Measurements from ENCODE around the gene CRMP1. TPM values are rescaled to one million over a fixed set of nuclear protein-coding genes. Genes with fewer than 3 reads are reported as not detected.

Gene CRMP1
- total and polyA plus RNA-seq, 2 of the 4 experiments (the other 2 are of a cell fraction) = 4.1 to 7.4 TPM

DNA sequence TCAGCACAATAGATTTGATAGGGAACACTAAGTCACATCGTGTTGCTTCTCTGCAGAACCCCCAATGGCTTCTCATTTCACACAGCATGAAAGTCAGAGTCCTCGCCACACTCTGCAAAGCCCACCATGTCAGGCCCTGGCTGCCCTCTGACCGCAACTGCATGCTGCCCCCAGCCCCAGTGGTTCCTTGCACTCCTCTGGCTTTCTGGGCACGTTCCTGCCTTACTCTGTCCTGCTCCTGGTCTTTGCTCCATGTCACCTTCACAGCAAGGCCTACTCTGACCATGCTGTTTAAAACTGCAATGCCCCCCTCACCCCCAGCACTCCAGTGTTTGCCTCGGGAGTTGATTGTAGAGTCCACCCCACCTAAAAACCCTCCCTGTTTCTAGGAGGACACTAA is 103.7 kb downstream of the CRMP1 start:
- no peak overlapping the region for H3K4ac ChIP-seq (ENCODE audit: low read depth, low read length)
- no peak overlapping the region for H2BK120ac ChIP-seq (ENCODE audit: low read depth, low read length)
- no peak for ATAC-seq (ENCODE audit: low read depth)
- H3K14ac ChIP-seq (replicated peaks; ENCODE audit: low read depth, low read length) = no peak overlapping the region
- no peak overlapping the region for H2BK15ac ChIP-seq (ENCODE audit: low read depth, low read length)
- H3K36me3 ChIP-seq (ENCODE audit: control insufficient read depth, insufficient read depth, low read length) = peaks cover 39% of the 10 kb centered on the region
- H3K9me1 ChIP-seq (ENCODE audit: insufficient read depth, low read length) = 0 out of 2 replicates have a peak, but pooled peaks cover 1% of the 10 kb centered on the region
- no peak overlapping the region for H4K91ac ChIP-seq (ENCODE audit: insufficient read depth, low read depth, low read length)
- intact Hi-C loops (cut with micrococcal nuclease) = no loop called here
- no peak for DNase-seq
- no peak overlapping the region for H3K4me3 ChIP-seq (ENCODE audit: insufficient read depth, low read depth, low read length)
- dilution Hi-C loops (cut with HindIII; ENCODE audit: low sequenced_read_pairs, unreplicated experiment) = no loop called here
- no TSS peak for BruUV-seq (replicated peaks)
- no peak overlapping the region for H3K9ac ChIP-seq (ENCODE audit: low read depth, low read length)
- no peak overlapping the region for H3K18ac ChIP-seq (ENCODE audit: low read depth, low read length)
- H3K4me1 ChIP-seq (ENCODE audit: control insufficient read depth, insufficient read depth, low read length) = peaks cover 9% of the 10 kb centered on the region
- H4K8ac ChIP-seq (ENCODE audit: low read depth in 2 of 2, low read length in 2 of 2) = no peak overlapping the region
- no peaks in the 10 kb centered on the region for H3K9me3 ChIP-seq (ENCODE audit: control insufficient read depth, insufficient read depth, low read length)
- no peak overlapping the region for H2AK9ac ChIP-seq (replicated peaks; ENCODE audit: low read depth, low read length, poor library complexity)
- TF ChIP-seq MXI1 (IDR thresholded peaks at IDR 0.05; ENCODE audit: borderline replicate concordance, low read depth, low read length) (no peak), RAD21 (IDR thresholded peaks at IDR 0.05; ENCODE audit: low read length) (no peak), CHD1 (IDR thresholded peaks at IDR 0.05; ENCODE audit: low read depth, low read length) (no peak), SMC3 (IDR thresholded peaks at IDR 0.05; ENCODE audit: low read depth, low read length) (no peak), FOS (IDR thresholded peaks at IDR 0.05; ENCODE audit: low read depth, low read length) (no peak), CEBPB (IDR thresholded peaks at IDR 0.05; ENCODE audit: low read depth, low read length) (no peak), RCOR1 (IDR thresholded peaks at IDR 0.05; ENCODE audit: insufficient replicate concordance, low read length) (no peak), MAZ (IDR thresholded peaks at IDR 0.05; ENCODE audit: borderline replicate concordance, low read depth, low read length) (no peak), MAFK (IDR thresholded peaks at IDR 0.05; ENCODE audit: low read depth, low read length) (no peak), BHLHE40 (IDR thresholded peaks at IDR 0.05; ENCODE audit: low read depth, low read length) (no peak)
- TF ChIP-seq, protein P1, sequence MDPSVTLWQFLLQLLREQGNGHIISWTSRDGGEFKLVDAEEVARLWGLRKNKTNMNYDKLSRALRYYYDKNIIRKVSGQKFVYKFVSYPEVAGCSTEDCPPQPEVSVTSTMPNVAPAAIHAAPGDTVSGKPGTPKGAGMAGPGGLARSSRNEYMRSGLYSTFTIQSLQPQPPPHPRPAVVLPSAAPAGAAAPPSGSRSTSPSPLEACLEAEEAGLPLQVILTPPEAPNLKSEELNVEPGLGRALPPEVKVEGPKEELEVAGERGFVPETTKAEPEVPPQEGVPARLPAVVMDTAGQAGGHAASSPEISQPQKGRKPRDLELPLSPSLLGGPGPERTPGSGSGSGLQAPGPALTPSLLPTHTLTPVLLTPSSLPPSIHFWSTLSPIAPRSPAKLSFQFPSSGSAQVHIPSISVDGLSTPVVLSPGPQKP (IDR thresholded peaks at IDR 0.05; ENCODE audit: borderline replicate concordance, low read depth, low read length) = no peak
- TF ChIP-seq, protein P2, sequence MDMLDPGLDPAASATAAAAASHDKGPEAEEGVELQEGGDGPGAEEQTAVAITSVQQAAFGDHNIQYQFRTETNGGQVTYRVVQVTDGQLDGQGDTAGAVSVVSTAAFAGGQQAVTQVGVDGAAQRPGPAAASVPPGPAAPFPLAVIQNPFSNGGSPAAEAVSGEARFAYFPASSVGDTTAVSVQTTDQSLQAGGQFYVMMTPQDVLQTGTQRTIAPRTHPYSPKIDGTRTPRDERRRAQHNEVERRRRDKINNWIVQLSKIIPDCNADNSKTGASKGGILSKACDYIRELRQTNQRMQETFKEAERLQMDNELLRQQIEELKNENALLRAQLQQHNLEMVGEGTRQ (IDR thresholded peaks at IDR 0.05; ENCODE audit: low read depth, low read length) = no peak
- TF ChIP-seq, protein P3, sequence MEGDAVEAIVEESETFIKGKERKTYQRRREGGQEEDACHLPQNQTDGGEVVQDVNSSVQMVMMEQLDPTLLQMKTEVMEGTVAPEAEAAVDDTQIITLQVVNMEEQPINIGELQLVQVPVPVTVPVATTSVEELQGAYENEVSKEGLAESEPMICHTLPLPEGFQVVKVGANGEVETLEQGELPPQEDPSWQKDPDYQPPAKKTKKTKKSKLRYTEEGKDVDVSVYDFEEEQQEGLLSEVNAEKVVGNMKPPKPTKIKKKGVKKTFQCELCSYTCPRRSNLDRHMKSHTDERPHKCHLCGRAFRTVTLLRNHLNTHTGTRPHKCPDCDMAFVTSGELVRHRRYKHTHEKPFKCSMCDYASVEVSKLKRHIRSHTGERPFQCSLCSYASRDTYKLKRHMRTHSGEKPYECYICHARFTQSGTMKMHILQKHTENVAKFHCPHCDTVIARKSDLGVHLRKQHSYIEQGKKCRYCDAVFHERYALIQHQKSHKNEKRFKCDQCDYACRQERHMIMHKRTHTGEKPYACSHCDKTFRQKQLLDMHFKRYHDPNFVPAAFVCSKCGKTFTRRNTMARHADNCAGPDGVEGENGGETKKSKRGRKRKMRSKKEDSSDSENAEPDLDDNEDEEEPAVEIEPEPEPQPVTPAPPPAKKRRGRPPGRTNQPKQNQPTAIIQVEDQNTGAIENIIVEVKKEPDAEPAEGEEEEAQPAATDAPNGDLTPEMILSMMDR (conservative IDR thresholded peaks at IDR 0.05; ENCODE audit: low read depth, low read length) = no peak
- ChIA-PET CTCF (no interaction called here), POLR2A (ENCODE audit: unreplicated experiment) (no interaction called here)
- no peak overlapping the region for H2BK20ac ChIP-seq (ENCODE audit: low read depth, low read length)
- WGBS, 2 experiments (ENCODE audit: extremely low coverage in 2 of 2, insufficient read length in 1 of 2) = 90% methylated on average over 4 of the region's 5 CpGs; no CpG with 5 or more reads in 1 of the 2 experiments
- in situ Hi-C loops (cut with MboI; ENCODE audit: low sequenced_read_pairs) = no loop called here
- peaks cover 3 to 9% of the 10 kb centered on the region in 2 experiments; a peak in 2 of 4 replicates for H3K79me1 ChIP-seq (ENCODE audit: low read depth in 1 of 2, low read length in 2 of 2)
- H4K20me1 ChIP-seq (ENCODE audit: insufficient read depth, low read length) = no peaks in the 10 kb centered on the region
- H2BK5ac ChIP-seq (ENCODE audit: low read depth, low read length, poor library complexity, severe bottlenecking) = no peak overlapping the region
- no peak overlapping the region for H2AFZ ChIP-seq (replicated peaks; ENCODE audit: low read length, poor library complexity)
- H3K27me3 ChIP-seq (ENCODE audit: control insufficient read depth, insufficient read depth, low read length) = no peaks in the 10 kb centered on the region
- H3K27ac ChIP-seq (ENCODE audit: insufficient read depth, low read length) = no peak overlapping the region
- no peak overlapping the region for H4K5ac ChIP-seq (ENCODE audit: low read depth, low read length)
- no peak overlapping the region for H3K4me2 ChIP-seq (ENCODE audit: low read depth, low read length)
- H3K23ac ChIP-seq (ENCODE audit: low read depth, low read length) = no peak overlapping the region
- H2AK5ac ChIP-seq (ENCODE audit: low read depth, low read length) = no peak overlapping the region
- no peak overlapping the region for H3K56ac ChIP-seq (ENCODE audit: extremely low read depth, insufficient read depth, low read length)
